CD4-positive, alpha-beta T cell (primary cell): ENCODE data around the gene SLC27A4. TPM values are rescaled to one million over a fixed set of nuclear protein-coding genes. Genes with fewer than 3 reads are reported as not detected.

Experiments used
- ATAC-seq: fragments of 200-7000 bp; cut with Tn5 transposase; one replicate; pipeline ENCODE4 v1.10.0; 2022; ENCODE audit warnings: mild to moderate bottlenecking; ENCODE audit not compliant: poor library complexity
- CTCF ChIA-PET: fragments of 350-600 bp; sonication (Branson Sonifier 250); formaldehyde crosslinking; loops from one replicate; lab custom pipeline; 2021; ENCODE audit warnings: antibody characterized with exemption, inconsistent platforms; lab: Charles Lee
- POLR2A ChIA-PET: fragments of 350-600 bp; sonication (Branson Sonifier 250); formaldehyde crosslinking; loops from one replicate; lab custom pipeline; 2021; ENCODE audit warnings: antibody characterized with exemption, inconsistent platforms; lab: Charles Lee
- DNase-seq, 14 experiments: peaks; one replicate each; pipeline ENCODE4 v3.0.0-alpha.2; 2013 to 2020; ENCODE audit warnings: mixed read lengths in 2 of 14
- H3K27ac ChIP-seq, 2 donors: one replicate each; pipeline versions ENCODE4 v1.5.1 to v1.7.0; 2013; ENCODE audit warnings: low read length in 2 of 2, low read depth in 1 of 2, mild to moderate bottlenecking in 1 of 2
- H3K27me3 ChIP-seq, 2 experiments: 1 replicate in 1 of 2; 2 replicates in 1 of 2; pipeline versions ENCODE4 v1.6.1 to v1.7.0; 2013; ENCODE audit warnings: low read length in 2 of 2, control low read depth in 1 of 2, mild to moderate bottlenecking in 1 of 2, moderate library complexity in 1 of 2; ENCODE audit not compliant: insufficient read depth in 2 of 2, control insufficient read depth in 1 of 2
- H3K36me3 ChIP-seq: one replicate; pipeline ENCODE4 v1.6.1; 2013; ENCODE audit warnings: low read length, control low read depth; ENCODE audit not compliant: insufficient read depth
- H3K4me1 ChIP-seq: one replicate; pipeline ENCODE4 v1.6.1; 2013; ENCODE audit warnings: low read length, control low read depth; ENCODE audit not compliant: insufficient read depth
- H3K4me3 ChIP-seq: one replicate; pipeline ENCODE4 v1.5.1; 2013; ENCODE audit warnings: mild to moderate bottlenecking, low read length, moderate library complexity
- H3K9me3 ChIP-seq, 2 experiments: 1 replicate in 1 of 2; 2 replicates in 1 of 2; pipeline versions ENCODE4 v1.6.1 to v1.7.0; 2013; ENCODE audit warnings: low read length in 2 of 2, mild to moderate bottlenecking in 2 of 2, control low read depth in 1 of 2, moderate library complexity in 1 of 2; ENCODE audit not compliant: control insufficient read depth in 1 of 2, insufficient read depth in 1 of 2
- H3K27ac Mint-ChIP-seq: one replicate; pipeline ENCODE4 v1.8.0; 2020; ENCODE audit warnings: mixed read lengths
- H3K27me3 Mint-ChIP-seq: one replicate; pipeline ENCODE4 v1.8.0; 2021; ENCODE audit warnings: mixed read lengths
- H3K36me3 Mint-ChIP-seq: one replicate; pipeline ENCODE4 v1.8.0; 2021; ENCODE audit warnings: low read depth, mixed read lengths
- H3K4me1 Mint-ChIP-seq: one replicate; pipeline ENCODE4 v1.8.0; 2021; ENCODE audit warnings: low read depth, mixed read lengths
- H3K4me3 Mint-ChIP-seq: one replicate; pipeline ENCODE4 v1.8.0; 2020; ENCODE audit warnings: mild to moderate bottlenecking, mixed read lengths
- H3K9me3 Mint-ChIP-seq: one replicate; pipeline ENCODE4 v1.8.0; 2020; ENCODE audit warnings: mixed read lengths
- intact Hi-C, 2 experiments: fragments of 100-400 bp; cut with DNase I in 1 of 2; cut with micrococcal nuclease in 1 of 2; formaldehyde crosslinking; loops; one replicate each; pipeline versions ENCODE4 v1.15.1 to v1.9.0; 2023 to 2025; cut with DNase I, micrococcal nuclease
- total RNA-seq, 174 experiments: library from RNA in 2 of 174; stranded (reverse) in 2 of 174; gene quantifications; one replicate each; pipeline ENCODE4 v1.2.3 and lab custom pipeline; 2021 to 2026
- TF ChIP-seq, protein P1 (sequence below): fragments of 200-600 bp; IDR thresholded peaks from one replicate; pipeline ENCODE4 v1.8.0; 2022; ENCODE audit warnings: antibody characterized with exemption, mild to moderate bottlenecking

Gene SLC27A4
- total RNA-seq, 2 experiments from 2014 or later = 2.2 to 3.1 TPM

- Histone ChIP-seq H3K4me1 (no peaks in the 10 kb centered on the region), H3K4me3 (no peak overlapping the region), H3K27ac (no peak overlapping the region), H3K36me3 (no peaks in the 10 kb centered on the region), H3K27me3 (peaks cover 6 to 16% of the 10 kb centered on the region in 2 experiments), H3K9me3 (no peaks in the 10 kb centered on the region)
- ChIA-PET POLR2A (no interaction called here), CTCF (no interaction called here)
- TF ChIP-seq, protein P1, sequence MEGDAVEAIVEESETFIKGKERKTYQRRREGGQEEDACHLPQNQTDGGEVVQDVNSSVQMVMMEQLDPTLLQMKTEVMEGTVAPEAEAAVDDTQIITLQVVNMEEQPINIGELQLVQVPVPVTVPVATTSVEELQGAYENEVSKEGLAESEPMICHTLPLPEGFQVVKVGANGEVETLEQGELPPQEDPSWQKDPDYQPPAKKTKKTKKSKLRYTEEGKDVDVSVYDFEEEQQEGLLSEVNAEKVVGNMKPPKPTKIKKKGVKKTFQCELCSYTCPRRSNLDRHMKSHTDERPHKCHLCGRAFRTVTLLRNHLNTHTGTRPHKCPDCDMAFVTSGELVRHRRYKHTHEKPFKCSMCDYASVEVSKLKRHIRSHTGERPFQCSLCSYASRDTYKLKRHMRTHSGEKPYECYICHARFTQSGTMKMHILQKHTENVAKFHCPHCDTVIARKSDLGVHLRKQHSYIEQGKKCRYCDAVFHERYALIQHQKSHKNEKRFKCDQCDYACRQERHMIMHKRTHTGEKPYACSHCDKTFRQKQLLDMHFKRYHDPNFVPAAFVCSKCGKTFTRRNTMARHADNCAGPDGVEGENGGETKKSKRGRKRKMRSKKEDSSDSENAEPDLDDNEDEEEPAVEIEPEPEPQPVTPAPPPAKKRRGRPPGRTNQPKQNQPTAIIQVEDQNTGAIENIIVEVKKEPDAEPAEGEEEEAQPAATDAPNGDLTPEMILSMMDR = no peak
- Mint-ChIP-seq H3K9me3 (no peaks in the 10 kb centered on the region), H3K4me3 (no peak overlapping the region), H3K27ac (no peak overlapping the region), H3K36me3 (no peaks in the 10 kb centered on the region), H3K27me3 (peaks cover 20% of the 10 kb centered on the region), H3K4me1 (no peaks in the 10 kb centered on the region)
- DNase-seq (no peak), ATAC-seq (no peak)
- intact Hi-C loops = no loop called here
Observed at GRCh38 chr9:128404560-128404959, 64.2 kb downstream of the SLC27A4 start.

DNA sequence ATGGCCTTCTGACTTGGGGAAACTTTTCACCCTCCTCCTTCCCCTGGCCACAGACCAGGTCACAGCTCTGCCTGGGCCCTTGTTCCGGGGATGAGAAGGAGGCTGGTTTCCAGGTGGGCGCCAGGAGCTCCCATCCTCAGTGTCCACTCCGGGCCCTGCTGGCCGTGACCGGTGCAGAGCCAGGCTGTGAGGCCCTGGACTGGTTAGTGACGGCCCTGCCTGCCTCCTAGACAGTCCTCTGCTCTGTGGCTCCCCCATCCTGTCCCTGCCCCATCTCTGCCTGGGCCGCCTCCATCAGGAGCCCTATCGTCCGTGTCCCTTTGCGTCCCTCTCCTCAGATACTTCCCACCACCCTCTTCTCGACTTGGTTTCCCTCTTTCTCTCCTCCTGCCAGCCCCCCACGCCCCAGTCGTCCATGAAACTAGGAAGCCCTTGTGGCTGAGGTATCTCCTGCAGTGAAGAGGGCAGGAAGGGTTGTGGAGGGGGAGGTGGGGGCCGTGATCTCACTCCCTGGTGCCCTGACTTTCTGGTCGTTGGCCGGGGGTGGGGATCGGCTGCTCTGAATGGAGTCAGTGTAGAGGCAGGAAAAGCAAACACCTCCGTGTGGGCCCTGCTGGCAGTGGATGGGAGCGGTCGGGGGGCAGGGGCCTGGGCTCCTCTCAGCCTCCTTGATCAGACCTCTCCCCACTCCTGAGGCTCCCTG lies 64.9 kb downstream of the SLC27A4 start:
- Histone ChIP-seq H3K27me3 (peaks cover 12 to 16% of the 10 kb centered on the region in 2 experiments), H3K4me3 (no peak overlapping the region), H3K9me3 (no peaks in the 10 kb centered on the region), H3K4me1 (no peaks in the 10 kb centered on the region), H3K27ac (no peak overlapping the region), H3K36me3 (no peaks in the 10 kb centered on the region)
- CTCF ChIA-PET = no interaction called here
- intact Hi-C loops = no loop called here
- H3K27ac Mint-ChIP-seq = no peak overlapping the region
- TF ChIP-seq, protein P1 = no peak
- DNase-seq (no peak), ATAC-seq (no peak)
- H3K9me3 Mint-ChIP-seq = no peaks in the 10 kb centered on the region
- H3K4me1 Mint-ChIP-seq = no peaks in the 10 kb centered on the region
- no peaks in the 10 kb centered on the region for H3K36me3 Mint-ChIP-seq
- POLR2A ChIA-PET = no interaction called here
- no peak overlapping the region for H3K4me3 Mint-ChIP-seq
- H3K27me3 Mint-ChIP-seq = peaks cover 26% of the 10 kb centered on the region

DNA sequence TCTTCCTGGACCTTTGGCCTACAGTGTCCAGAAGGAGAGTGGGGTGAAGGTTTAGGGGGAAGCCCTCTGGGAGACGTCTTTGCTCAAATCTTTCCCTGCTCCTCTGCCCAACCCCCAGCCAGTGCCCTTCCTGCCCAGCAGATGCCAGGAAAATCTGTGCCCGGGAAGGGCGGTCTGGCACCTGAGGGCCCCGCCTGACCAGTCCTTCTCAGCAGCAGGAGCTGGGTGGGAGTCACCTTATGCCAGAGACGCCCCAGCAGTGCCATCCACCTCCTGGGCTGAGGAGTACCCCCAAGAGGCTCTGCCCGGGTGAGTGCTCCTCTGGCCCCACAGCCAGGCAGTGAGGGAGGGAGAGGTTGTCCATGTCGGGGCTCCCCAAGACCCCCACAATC lies 65.4 kb downstream of the SLC27A4 start:
- Histone ChIP-seq H3K4me3 (no peak overlapping the region), H3K36me3 (no peaks in the 10 kb centered on the region), H3K27me3 (peaks cover 12 to 16% of the 10 kb centered on the region in 2 experiments), H3K4me1 (no peaks in the 10 kb centered on the region), H3K27ac (no peak overlapping the region), H3K9me3 (no peaks in the 10 kb centered on the region)
- ChIA-PET POLR2A (no interaction called here), CTCF (no interaction called here)
- intact Hi-C loops = no loop called here
- Mint-ChIP-seq H3K27ac (no peak overlapping the region), H3K9me3 (no peaks in the 10 kb centered on the region), H3K36me3 (no peaks in the 10 kb centered on the region), H3K4me1 (no peaks in the 10 kb centered on the region), H3K4me3 (no peak overlapping the region), H3K27me3 (peaks cover 28% of the 10 kb centered on the region)
- no peak for DNase-seq
- TF ChIP-seq, protein P1 = no peak
- ATAC-seq = no peak
